ENCODE results near the gene TTLL13.
A peak's percentile ranks its signal among the peaks of the same experiment; 100 is the strongest.
"Not testable (repeated sequence)": the region's sequence is repeated elsewhere in the genome, so short reads cannot be mapped to it uniquely, and the experiment has no call there.

Gene TTLL13

DNA sequence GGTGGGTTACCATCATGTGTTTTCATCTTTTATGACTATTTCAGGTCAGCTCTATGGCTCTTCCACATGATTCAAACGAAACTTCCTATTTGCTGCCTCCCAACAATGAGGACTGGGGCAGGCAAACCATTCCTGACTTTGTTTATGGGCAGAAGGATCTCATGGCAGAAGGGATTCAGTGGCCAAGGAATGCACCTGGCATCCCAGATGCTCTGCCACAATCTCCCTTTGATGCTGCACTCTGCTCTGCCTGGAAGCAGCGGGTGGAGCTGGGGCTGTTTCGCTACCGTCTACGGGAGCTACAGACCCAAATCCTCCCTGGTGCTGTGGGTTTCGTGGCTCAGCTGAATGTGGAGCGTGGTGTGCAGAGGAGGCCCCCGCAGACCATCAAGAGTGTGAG, 8.5 kb upstream of the TTLL13 start:
- DNase-seq = no peak

DNA sequence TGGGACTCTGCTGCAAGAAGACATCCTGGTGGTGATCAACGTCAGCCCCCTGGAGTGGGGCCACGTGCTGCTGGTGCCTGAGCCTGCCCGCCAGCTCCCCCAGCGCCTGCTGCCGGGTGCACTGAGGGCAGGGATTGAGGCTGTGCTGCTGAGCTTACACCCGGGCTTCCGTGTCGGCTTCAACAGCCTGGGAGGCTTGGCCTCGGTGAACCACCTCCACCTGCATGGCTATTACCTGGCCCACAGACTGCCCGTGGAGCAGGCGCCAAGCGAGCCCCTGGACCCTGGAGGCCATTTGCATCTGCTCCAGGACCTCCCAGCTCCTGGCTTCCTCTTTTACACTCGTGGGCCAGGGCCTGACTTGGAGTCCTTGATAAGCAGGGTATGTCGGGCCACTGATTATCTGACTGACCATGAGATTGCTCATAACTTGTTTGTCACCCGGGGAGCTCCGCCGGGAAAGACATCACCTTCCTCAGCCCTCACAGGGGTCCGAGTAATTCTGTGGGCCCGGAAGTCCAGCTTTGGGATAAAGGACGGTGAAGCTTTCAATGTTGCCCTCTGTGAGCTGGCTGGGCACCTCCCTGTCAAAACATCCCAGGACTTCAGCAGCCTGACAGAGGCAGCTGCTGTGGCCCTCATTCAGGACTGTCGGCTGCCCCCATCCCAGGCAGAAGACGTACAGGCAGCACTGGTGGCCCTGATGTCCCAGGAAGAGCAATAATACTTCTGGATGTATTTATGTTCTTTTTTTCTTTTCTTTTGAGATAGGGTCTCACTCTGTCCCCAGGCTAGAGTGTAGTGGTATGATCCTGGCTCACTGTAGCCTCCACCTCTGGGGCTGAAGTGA, 7.8 kb upstream of the TTLL13 start:
- no peak for DNase-seq

DNA sequence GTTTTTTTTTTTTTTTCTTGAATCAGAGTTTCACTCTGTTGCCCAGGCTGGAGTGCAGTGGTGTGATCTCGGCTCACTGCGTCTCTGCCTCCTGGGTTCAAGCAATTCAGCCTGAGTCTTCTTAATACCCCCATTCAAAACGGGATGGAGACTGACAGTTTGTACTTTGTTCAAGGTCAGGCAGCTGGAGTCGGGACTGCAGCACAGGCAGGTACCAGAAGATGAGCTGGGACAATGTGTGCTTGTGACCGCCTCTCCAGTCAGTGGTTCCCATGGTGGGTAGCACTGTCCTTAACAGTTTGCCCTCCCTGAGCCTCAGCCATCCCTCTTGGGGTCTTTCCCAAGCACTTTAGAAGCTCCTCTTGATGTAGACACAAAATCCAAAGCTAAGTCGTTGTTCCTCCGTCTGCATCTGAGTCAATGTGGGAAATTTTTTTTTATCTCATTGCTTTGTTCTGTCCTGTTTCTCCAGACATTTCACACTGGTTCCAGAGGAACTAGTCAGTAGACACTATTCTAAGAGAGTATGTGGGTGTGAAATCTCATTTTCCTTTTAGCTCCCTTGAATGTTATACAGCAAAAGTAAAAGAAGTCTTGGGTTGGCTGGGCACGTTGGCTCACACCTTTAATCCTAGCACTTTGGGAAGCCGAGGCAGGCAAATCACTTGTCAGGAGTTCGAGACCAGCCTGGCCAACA, 5.3 kb upstream of the TTLL13 start:
- DNase-seq = no peak

GRCh38 chr15:90248789-90249202, 560 bp upstream of the TTLL13 start:
- DNase-seq = no peak

- no peak for DNase-seq
Measured at GRCh38 chr15:90257776-90258175, 8.4 kb downstream of the TTLL13 start.

GRCh38 chr15:90259524-90259923, 10.2 kb downstream of the TTLL13 start:
- DNase-seq = no peak

- not testable (repeated sequence) for DNase-seq
Measured at GRCh38 chr15:90260731-90261130, 11.4 kb downstream of the TTLL13 start.

DNA sequence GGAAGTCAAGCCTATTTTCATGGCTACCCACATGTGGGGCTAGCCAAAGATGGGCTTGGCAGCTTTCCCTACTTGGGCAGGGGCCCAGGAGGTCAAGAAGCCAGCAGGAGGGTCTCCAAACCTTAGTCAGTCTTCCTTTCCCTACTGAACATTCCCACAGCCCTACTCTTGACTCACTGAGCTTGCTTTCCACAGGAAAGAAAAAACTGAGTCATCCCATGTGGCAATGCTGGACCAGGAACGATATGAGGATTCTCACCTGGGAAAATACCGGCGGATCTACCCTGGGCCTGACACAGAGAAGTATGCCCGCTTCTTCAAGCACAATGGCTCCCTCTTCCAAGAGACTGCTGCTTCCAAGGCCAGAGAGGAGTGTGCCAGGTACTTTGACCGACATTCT, 12.5 kb downstream of the TTLL13 start:
- no peak for DNase-seq

DNA sequence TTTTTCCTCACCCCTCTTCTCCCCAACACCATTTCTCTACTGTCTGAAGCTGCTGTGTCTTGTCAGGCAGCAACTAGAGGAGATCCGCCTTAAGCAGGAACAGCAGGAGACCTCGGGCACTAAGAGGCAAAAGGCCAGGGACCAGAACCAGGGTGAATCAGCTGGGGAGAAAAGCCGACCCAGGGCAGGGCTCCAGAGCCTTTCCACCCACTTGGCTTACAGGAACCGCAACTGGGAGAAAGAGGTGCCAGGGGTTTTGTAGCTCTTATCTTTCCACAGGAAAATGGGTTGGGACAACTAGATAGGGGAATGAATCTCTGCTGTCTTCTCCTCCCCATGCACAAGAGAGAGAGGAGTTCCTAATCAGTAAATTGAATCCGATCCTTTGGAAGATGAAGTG, 13.1 kb downstream of the TTLL13 start:
- DNase-seq = no peak

DNA sequence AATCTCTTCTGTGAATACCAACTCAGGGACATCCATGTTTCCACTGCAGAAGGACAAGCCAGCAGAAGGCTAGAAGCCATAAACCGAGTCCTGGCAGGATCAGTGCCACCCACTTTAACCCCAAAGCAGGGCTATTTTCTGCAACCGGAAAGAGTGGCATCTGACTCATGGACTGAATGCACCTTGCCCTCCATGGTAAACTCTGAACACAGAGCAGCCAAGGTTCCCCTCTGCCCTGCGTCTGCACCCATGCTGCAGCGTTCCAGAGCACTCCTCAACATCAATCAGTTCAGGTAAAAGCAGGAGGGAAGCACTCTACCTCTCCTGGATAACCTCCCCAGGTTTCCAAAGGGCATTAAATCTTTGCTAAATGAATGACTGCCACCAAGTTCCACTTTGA, 15.3 kb downstream of the TTLL13 start:
- DNase-seq = peak; percentile 38

DNA sequence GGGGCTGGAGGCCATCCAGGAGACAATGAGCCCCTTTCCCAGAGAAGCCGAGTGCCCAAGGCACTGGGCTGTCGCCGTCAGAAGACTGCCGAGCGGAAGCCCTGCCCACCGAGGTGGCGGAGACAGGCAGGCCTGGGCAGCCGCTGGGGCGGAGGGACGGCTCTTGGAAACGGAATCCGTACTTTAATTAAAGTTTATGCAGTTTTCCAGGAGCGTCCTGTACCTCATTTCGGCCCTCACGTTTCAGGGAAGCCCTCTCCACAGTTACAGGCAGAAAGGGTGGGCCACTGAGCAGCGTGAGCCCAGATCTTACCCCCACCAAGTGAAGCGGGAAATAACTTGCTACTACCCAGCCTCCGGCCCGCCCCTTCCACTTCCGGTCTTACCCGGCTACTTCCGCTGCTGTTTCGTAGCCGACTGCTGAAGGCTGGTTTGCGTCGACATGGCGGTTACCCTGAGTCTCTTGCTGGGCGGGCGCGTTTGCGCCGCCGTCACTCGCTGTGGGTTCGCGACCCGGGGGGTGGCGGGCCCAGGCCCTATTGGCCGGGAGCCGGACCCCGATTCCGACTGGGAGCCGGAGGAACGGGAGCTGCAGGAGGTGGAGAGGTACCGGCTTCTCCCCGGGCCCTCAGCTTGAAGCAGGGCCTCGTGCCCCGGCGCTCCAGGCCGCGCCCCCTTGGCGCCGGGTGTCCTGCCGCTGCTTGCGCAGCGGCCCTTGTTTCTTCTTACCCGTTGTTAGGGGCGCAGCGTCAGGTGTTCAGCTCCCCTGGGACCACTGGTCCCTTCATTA, 16.1 kb downstream of the TTLL13 start, which contains the start of gene NGRN:
Gene NGRN, plus strand, starts transcription at position 402 of the 790 bp plus-strand sequence. Its CDS starts 41 bp downstream, at position 443.
- DNase-seq = peak; percentile 92

GRCh38 chr15:90266061-90266431, 16.7 kb downstream of the TTLL13 start:
- DNase-seq = peak; percentile 70

- peak; percentile 46 for DNase-seq
Measured at GRCh38 chr15:90266485-90266884, 17.1 kb downstream of the TTLL13 start.

GRCh38 chr15:90268415-90268814, 19.1 kb downstream of the TTLL13 start:
- DNase-seq = no peak

DNA sequence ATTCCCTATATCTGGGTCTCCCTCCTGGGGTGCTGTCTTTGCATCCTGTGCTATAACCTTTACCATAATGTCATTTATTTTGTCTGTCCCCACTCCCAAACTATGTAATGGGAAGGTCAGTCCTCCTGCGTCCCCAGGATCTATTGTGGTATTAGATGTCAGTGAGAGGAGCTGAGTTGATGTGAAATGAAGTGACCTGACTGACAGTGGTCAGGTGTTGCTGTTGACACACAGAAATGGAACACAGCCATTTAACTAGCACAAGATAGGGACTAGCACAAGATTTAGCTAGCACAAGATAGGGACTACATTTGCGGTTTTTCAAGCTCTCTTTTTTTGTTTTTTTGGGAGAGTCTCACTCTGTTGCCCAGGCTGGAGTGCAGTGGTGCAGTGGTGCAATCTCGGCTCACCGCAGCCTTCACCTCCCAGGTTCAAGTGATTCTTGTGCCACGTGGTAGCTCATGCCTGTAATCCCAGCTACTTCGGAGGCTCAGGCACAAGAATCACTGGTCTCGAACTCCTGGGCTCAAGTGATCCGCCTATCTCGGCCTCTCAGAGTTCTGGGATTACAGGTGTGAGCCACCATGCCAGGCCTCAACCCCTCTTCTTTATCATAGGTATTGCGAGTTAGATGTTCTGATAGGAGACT, 21.3 kb downstream of the TTLL13 start:
- DNase-seq = no peak

DNA sequence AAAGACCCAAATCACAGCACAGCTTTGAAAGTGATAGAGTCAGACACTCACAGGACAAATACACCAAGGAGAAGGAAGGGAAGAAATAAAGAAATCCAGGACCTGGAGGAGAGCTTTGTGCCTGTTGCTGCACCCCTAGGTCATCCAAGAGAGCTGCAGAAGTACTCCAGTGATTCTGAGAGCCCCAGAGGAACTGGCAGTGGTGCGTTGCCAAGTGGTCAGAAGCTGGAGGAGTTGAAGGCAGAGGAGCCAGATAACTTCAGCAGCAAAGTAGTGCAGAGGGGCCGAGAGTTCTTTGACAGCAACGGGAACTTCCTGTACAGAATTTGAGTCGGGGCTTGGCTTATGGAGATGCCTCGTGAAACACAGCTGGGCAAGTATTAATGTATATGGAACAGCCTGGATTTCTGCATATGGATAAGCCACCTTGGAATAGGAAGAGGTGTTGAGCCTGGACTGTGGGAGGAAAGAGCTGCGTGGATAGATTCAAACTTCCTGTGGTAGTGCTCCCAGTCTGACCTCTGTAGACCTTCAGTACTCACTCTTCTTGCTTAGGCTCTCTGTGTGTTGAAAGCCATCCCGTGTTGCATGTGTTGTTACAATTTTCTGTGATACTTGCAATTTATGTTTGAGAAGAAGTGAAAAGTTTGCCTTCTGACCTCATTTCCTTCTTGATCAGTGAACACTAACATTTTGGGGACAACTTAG, 22.3 kb downstream of the TTLL13 start:
- no peak for DNase-seq

GRCh38 chr15:90278467-90278866, 29.1 kb downstream of the TTLL13 start:
- DNase-seq = not testable (repeated sequence)

DNA sequence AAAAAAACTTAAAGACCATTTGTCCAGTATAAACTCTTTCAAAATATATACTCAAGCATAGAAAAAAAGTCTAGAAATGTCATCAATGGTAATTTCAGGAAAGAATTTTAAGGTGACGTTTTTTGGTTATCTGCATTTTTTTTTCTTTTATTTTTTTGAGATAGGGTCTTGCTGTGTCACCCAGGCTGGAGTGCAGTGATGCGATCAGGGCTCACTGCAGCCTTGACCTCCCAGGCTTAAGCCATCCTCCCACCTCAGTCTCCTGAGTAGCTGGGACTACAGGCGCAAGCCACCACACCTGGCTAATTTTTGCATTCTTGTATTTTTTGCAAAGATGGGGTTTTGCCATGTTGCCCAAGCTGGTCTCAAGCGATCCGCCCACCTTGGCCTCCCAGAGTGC, 31.4 kb downstream of the TTLL13 start:
- DNase-seq = not testable (repeated sequence)

DNA sequence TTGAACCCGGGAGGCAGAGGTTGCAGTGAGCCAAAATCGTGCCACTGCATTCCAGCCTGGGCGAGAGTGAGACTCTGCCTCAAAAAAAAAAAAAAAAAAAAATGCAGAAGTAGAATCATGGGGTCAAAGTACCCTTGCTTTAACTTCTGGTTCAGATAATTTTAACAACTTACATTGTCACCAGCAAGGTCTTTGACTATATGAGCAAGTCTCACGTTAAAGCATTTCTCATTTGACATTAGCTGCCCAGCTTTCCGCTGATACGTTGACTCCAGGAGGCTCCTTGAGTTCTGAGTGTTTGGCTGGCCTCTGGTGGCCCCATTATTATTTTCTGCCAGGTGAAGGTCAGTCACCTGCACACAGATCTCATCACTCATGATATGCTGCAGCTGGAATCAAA, 32.3 kb downstream of the TTLL13 start:
- DNase-seq = not testable (repeated sequence)

GRCh38 chr15:90286678-90287077, 37.3 kb downstream of the TTLL13 start:
- peak; percentile 66 for DNase-seq

DNA sequence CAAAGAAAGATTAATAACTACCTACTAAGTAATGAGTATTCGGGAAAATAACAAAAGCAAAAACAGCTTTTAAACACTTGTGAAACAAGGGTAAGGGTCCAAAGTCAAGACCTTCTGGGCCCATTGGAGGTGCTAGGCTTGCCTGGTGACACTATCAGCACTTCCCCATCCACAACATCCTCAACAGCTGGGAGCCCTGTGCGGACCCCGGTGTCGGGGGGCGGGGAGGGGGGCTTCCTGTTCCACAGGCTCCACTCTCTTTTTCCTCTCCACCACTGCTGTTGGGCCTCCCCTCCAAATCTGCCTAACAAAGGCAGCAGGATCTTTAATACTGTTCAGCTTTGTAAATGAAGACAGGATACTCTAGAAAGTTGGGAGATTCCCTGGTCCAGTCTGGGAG, 37.7 kb downstream of the TTLL13 start:
- no peak for DNase-seq

GRCh38 chr15:90287946-90288345, 38.6 kb downstream of the TTLL13 start:
- no peak for DNase-seq
